A673 (cell line): ENCODE measurements around the gene FUBP1. TPM values are rescaled to one million over a fixed set of nuclear protein-coding genes. Genes with fewer than 3 reads are reported as not detected.

ENCODE experiments used
- BruUV-seq: library from RNA; stranded (reverse); fragments of 400-500 nt; replicated peaks from 2 replicates; lab custom pipeline; 2021; lab: Mats Ljungman, UMichigan
- CTCF ChIA-PET: fragments of 300-600 bp; sonication (Branson Sonifier 250); formaldehyde crosslinking; loops from one replicate; lab custom pipeline; 2022; ENCODE audit warnings: antibody characterized with exemption; lab: Charles Lee
- POLR2A ChIA-PET: fragments of 300-600 bp; sonication (Branson Sonifier 250); formaldehyde crosslinking; loops from one replicate; lab custom pipeline; 2022; ENCODE audit warnings: antibody characterized with exemption; ENCODE audit not compliant: low non-redundant PET; lab: Charles Lee
- DNase-seq: peaks from one replicate; pipeline ENCODE4 v3.0.0-alpha.2; 2015; ENCODE audit warnings: low spot score
- H3K27ac ChIP-seq: fragments of 200-600 bp; sonication (generic); 2 replicates; pipeline ENCODE4 v1.5.1; 2016; ENCODE audit warnings: mixed run types, low read depth, mild to moderate bottlenecking, mixed read lengths, antibody characterized with exemption, low read length; ENCODE audit not compliant: poor library complexity, severe bottlenecking
- H3K27me3 ChIP-seq: fragments of 200-600 bp; sonication (generic); replicated peaks from 2 replicates; pipeline ENCODE4 v1.6.1; 2017; ENCODE audit warnings: mixed run types, low read depth, mild to moderate bottlenecking, mixed read lengths, antibody characterized with exemption, low read length; ENCODE audit not compliant: insufficient read depth, poor library complexity
- H3K36me3 ChIP-seq: fragments of 200-600 bp; sonication (generic); 2 replicates; pipeline ENCODE4 v1.6.1; 2016; ENCODE audit warnings: mixed run types, mild to moderate bottlenecking, mixed read lengths, antibody characterized with exemption, low read length; ENCODE audit not compliant: insufficient read depth, poor library complexity, severe bottlenecking
- H3K4me1 ChIP-seq: fragments of 200-600 bp; sonication (generic); 2 replicates; pipeline ENCODE4 v1.6.1; 2017; ENCODE audit warnings: mixed run types, mild to moderate bottlenecking, mixed read lengths, antibody characterized with exemption, low read length; ENCODE audit not compliant: insufficient read depth, poor library complexity, severe bottlenecking
- H3K4me3 ChIP-seq: fragments of 200-600 bp; sonication (generic); 2 replicates; pipeline ENCODE4 v1.5.1; 2016; ENCODE audit warnings: low read depth, mixed run types, mild to moderate bottlenecking, mixed read lengths, low read length; ENCODE audit not compliant: poor library complexity, severe bottlenecking
- H3K9me3 ChIP-seq: fragments of 200-600 bp; sonication (generic); 2 replicates; pipeline ENCODE4 v1.6.1; 2016; ENCODE audit warnings: mixed run types, low read depth, mild to moderate bottlenecking, mixed read lengths, antibody characterized with exemption, low read length; ENCODE audit not compliant: poor library complexity, severe bottlenecking
- CTCF ChIP-seq: fragments of 300-800, 200-600 bp; sonication (generic); conservative IDR thresholded peaks from 2 replicates; pipeline ENCODE4 v1.5.1; 2017; ENCODE audit warnings: low read depth, mild to moderate bottlenecking, antibody characterized with exemption, low read length, moderate library complexity, mixed read lengths
- EZH2 ChIP-seq: fragments of 200-600 bp; sonication (generic); IDR thresholded peaks from 2 replicates; pipeline ENCODE4 v1.6.1; 2017; ENCODE audit warnings: borderline replicate concordance, low read depth, mild to moderate bottlenecking, mixed read lengths, antibody characterized with exemption, low read length; ENCODE audit not compliant: poor library complexity, severe bottlenecking
- intact Hi-C: fragments of 100-400 bp; cut with micrococcal nuclease; formaldehyde crosslinking; loops from one replicate; pipeline ENCODE4 v1.10.0; 2022; ENCODE audit not compliant: unreplicated experiment
- total RNA-seq: library from RNA; stranded (reverse); gene quantifications from 2 replicates; pipeline ENCODE4 v1.2.3, GENCODE V29; 2021

The FUBP1 gene
- total RNA-seq, 1 experiment from 2014 or later = 213 TPM

- Histone ChIP-seq H3K4me3 (no peak overlapping the region), H3K36me3 (peaks cover 100% of the 10 kb centered on the region), H3K27ac (no peak overlapping the region), H3K4me1 (no peaks in the 10 kb centered on the region), H3K9me3 (no peaks in the 10 kb centered on the region), H3K27me3 (no peaks in the 10 kb centered on the region)
- intact Hi-C loops = loop anchor here (10.0 kb wide), 1 partner anchor 244 kb away; no protein-coding TSS in a partner anchor
- TF ChIP-seq CTCF (no peak), EZH2 (no peak)
- ChIA-PET CTCF (no interaction called here), POLR2A (no interaction called here)
- BruUV-seq = no TSS peak
- DNase-seq = no peak
These were observed 20.0 kb downstream of the FUBP1 start for GRCh38 chr1:77958850-77959249.

GRCh38 chr1:77958391-77958790 is 20.5 kb downstream of the FUBP1 start:
- BruUV-seq = no TSS peak
- CTCF ChIA-PET = no interaction called here
- Histone ChIP-seq H3K27ac (no peak overlapping the region), H3K36me3 (peaks cover 100% of the 10 kb centered on the region), H3K4me3 (no peak overlapping the region), H3K4me1 (no peaks in the 10 kb centered on the region), H3K9me3 (no peaks in the 10 kb centered on the region), H3K27me3 (no peaks in the 10 kb centered on the region)
- POLR2A ChIA-PET = interaction anchor here (0.6 kb wide), 1 partner anchor 1519 kb away, joined by 10 read pairs; no protein-coding TSS in a partner anchor
- no peak for TF ChIP-seq CTCF
- no peak for TF ChIP-seq EZH2
- no peak for DNase-seq
- intact Hi-C loops = loop anchor here (10.0 kb wide), 1 partner anchor 244 kb away; no protein-coding TSS in a partner anchor

- TF ChIP-seq CTCF (no peak), EZH2 (no peak)
- CTCF ChIA-PET = no interaction called here
- POLR2A ChIA-PET = no interaction called here
These were observed 22.4 kb downstream of the FUBP1 start for GRCh38 chr1:77956464-77956863.

More at GRCh38 chr1:77956464-77956863, 22.4 kb downstream of the FUBP1 start:
- no peaks in the 10 kb centered on the region for H3K4me1 ChIP-seq
- no peak overlapping the region for H3K27ac ChIP-seq
- H3K4me3 ChIP-seq = no peak overlapping the region
- no TSS peak for BruUV-seq
- no peaks in the 10 kb centered on the region for H3K9me3 ChIP-seq
- peaks cover 100% of the 10 kb centered on the region for H3K36me3 ChIP-seq
- DNase-seq = no peak
- intact Hi-C loops = loop anchor here (10.0 kb wide), 1 partner anchor 242 kb away; no protein-coding TSS in a partner anchor
- H3K27me3 ChIP-seq = no peaks in the 10 kb centered on the region
